ENCODE measurements around the gene FLYWCH2. TPM values are rescaled to one million over a fixed set of nuclear protein-coding genes. Genes with fewer than 3 reads are reported as not detected.
A peak's percentile ranks its signal among the peaks of the same experiment; 100 is the strongest.

FLYWCH2 gene
- total and polyA plus RNA-seq, 3 donors from 2014 or later: 42.3 to 96.5 (median 96.1) TPM

- Histone ChIP-seq H3K4me3 (no peak overlapping the region), H3K9me3 (no peaks in the 10 kb centered on the region), H3K27ac (no peak overlapping the region), H3K4me1 (peaks cover 8% of the 10 kb centered on the region), H3K36me3 (ENCODE audit: low read depth, missing control alignments) (no peaks in the 10 kb centered on the region), H3K27me3 (no peaks in the 10 kb centered on the region)
- DNase-seq: no peak
- intact Hi-C loops (cut with DNase I; ENCODE audit: low total_unique reads): no loop called here
- TF ChIP-seq POLR2A (IDR thresholded peaks at IDR 0.05): no peak
- no peak for TF ChIP-seq CTCF (IDR thresholded peaks at IDR 0.05)
- WGBS, 2 donors: 87 to 94% methylated on average over 15 of the region's 15 CpGs
Measured at GRCh38 chr16:2900526-2901075, 17.6 kb downstream of the FLYWCH2 start.

GRCh38 chr16:2902337-2903130 lies 19.5 kb downstream of the FLYWCH2 start:
- Histone ChIP-seq H3K9me3 (no peaks in the 10 kb centered on the region), H3K4me1 (peaks cover 14% of the 10 kb centered on the region), H3K36me3 (ENCODE audit: low read depth, missing control alignments) (no peaks in the 10 kb centered on the region), H3K4me3 (no peak overlapping the region), H3K27me3 (no peaks in the 10 kb centered on the region), H3K27ac (no peak overlapping the region)
- 91 to 92% methylated on average over 9 of the region's 9 CpGs for WGBS, 2 donors
- DNase-seq: no peak
- intact Hi-C loops (cut with DNase I; ENCODE audit: low total_unique reads): no loop called here
- TF ChIP-seq POLR2A (IDR thresholded peaks at IDR 0.05) (no peak), CTCF (IDR thresholded peaks at IDR 0.05) (no peak)

GRCh38 chr16:2904100-2904921 lies 21.3 kb downstream of the FLYWCH2 start:
- Histone ChIP-seq H3K9me3 (no peaks in the 10 kb centered on the region), H3K4me3 (peak overlapping the region; percentile 67 to 78), H3K36me3 (ENCODE audit: low read depth, missing control alignments) (no peaks in the 10 kb centered on the region), H3K4me1 (peaks cover 14% of the 10 kb centered on the region), H3K27me3 (no peaks in the 10 kb centered on the region), H3K27ac (peak overlapping the region; percentile 84 to 86)
- TF ChIP-seq POLR2A (IDR thresholded peaks at IDR 0.05): no peak
- peak; percentile 88 to 89 (median 89) for TF ChIP-seq CTCF (IDR thresholded peaks at IDR 0.05)
- WGBS, 2 donors: 0% methylated on average over 18 to 62 of the region's 62 CpGs
- DNase-seq: peak; percentile 91
- intact Hi-C loops (cut with DNase I; ENCODE audit: low total_unique reads): no loop called here

GRCh38 chr16:2904922-2905240 lies 21.9 kb downstream of the FLYWCH2 start:
- WGBS, 2 donors: 2% methylated on average over 28 of the region's 32 CpGs; no CpG with 5 or more reads in 1 of the 2 donors
- no peak for TF ChIP-seq CTCF (IDR thresholded peaks at IDR 0.05)
- TF ChIP-seq POLR2A (IDR thresholded peaks at IDR 0.05): no peak
- peak overlapping the region; percentile 84 to 86 for H3K27ac ChIP-seq
- peak overlapping the region; percentile 67 to 78 for H3K4me3 ChIP-seq
- intact Hi-C loops (cut with DNase I; ENCODE audit: low total_unique reads): no loop called here
- no peak for DNase-seq
- no peaks in the 10 kb centered on the region for H3K36me3 ChIP-seq (ENCODE audit: low read depth, missing control alignments)
- no peaks in the 10 kb centered on the region for H3K27me3 ChIP-seq
- no peaks in the 10 kb centered on the region for H3K9me3 ChIP-seq
- peaks cover 14% of the 10 kb centered on the region for H3K4me1 ChIP-seq

Measured in testis (tissue), 3 donors.